ENCODE data around the gene TNKS2. TPM values are rescaled to one million over a fixed set of nuclear protein-coding genes. Genes with fewer than 3 reads are reported as not detected.
"Not testable (repeated sequence)": the region's sequence is repeated elsewhere in the genome, so short reads cannot be mapped to it uniquely, and the experiment has no call there.

TNKS2 gene
- total RNA-seq, 6 experiments from 2014 or later, result 31.2 to 36.3 (median 34.7) TPM

DNA sequence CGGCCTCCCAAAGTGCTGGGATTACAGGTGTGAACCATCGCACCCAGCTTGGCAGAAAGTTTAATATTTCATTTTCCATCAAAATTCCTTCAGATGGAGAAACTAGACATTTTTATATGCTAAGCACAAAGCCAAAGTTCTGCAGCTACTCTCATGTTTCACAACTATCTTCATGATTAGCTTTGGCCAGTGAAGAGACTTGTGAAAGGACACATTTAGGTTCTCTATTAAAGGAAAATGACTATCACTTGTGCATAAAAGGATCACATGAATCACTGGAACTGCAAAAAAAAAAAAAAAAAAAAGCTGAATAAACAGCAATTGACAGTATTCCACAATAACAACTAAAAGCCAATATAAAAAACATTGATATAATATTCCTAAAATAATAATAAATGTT, 94.8 kb downstream of the TNKS2 start:
- Mint-ChIP-seq H3K4me3 (no peak overlapping the region), H3K36me3 (ENCODE audit: low read depth) (no peaks in the 10 kb centered on the region), H3K27me3 (ENCODE audit: insufficient read depth) (peaks cover 8% of the 10 kb centered on the region)

DNA sequence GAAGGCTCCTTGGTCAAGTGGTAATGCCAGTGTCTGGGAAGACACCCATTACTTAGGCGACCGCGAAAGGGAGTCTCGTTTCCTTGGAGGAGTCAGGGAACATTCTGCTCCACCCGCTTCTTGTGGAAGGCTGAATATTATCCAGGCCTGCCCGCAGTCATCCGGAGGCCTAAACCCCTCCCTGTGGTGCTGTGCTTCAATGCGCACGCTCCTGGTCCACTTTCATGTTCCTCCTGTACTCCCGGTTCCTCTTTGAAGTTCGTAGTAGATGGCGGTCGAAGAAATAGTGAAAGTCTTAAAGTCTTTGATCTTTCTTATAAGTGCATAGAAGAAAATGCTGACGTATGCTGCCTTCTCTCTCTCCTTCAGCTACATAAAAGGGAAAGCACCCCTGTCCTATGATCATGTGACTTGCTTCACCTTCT, 96.0 kb downstream of the TNKS2 start:
- H3K27ac Mint-ChIP-seq; H3K36me3 Mint-ChIP-seq (ENCODE audit: low read depth); H3K4me3 Mint-ChIP-seq; DNase-seq; H3K9me3 Mint-ChIP-seq: not testable (repeated sequence)
- Mint-ChIP-seq H3K4me1 (ENCODE audit: low read depth) (peaks cover 16% of the 10 kb centered on the region), H3K27me3 (ENCODE audit: insufficient read depth) (peaks cover 17% of the 10 kb centered on the region)

More for the DNA sequence above, 94.8 kb downstream of the TNKS2 start:
- H3K27ac Mint-ChIP-seq, result no peak overlapping the region
- H3K9me3 Mint-ChIP-seq, result no peaks in the 10 kb centered on the region
- TF ChIP-seq, protein P1, sequence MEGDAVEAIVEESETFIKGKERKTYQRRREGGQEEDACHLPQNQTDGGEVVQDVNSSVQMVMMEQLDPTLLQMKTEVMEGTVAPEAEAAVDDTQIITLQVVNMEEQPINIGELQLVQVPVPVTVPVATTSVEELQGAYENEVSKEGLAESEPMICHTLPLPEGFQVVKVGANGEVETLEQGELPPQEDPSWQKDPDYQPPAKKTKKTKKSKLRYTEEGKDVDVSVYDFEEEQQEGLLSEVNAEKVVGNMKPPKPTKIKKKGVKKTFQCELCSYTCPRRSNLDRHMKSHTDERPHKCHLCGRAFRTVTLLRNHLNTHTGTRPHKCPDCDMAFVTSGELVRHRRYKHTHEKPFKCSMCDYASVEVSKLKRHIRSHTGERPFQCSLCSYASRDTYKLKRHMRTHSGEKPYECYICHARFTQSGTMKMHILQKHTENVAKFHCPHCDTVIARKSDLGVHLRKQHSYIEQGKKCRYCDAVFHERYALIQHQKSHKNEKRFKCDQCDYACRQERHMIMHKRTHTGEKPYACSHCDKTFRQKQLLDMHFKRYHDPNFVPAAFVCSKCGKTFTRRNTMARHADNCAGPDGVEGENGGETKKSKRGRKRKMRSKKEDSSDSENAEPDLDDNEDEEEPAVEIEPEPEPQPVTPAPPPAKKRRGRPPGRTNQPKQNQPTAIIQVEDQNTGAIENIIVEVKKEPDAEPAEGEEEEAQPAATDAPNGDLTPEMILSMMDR (IDR thresholded peaks at IDR 0.05), result no peak
- peaks cover 18% of the 10 kb centered on the region for H3K4me1 Mint-ChIP-seq (ENCODE audit: low read depth)
- DNase-seq, result no peak

DNA sequence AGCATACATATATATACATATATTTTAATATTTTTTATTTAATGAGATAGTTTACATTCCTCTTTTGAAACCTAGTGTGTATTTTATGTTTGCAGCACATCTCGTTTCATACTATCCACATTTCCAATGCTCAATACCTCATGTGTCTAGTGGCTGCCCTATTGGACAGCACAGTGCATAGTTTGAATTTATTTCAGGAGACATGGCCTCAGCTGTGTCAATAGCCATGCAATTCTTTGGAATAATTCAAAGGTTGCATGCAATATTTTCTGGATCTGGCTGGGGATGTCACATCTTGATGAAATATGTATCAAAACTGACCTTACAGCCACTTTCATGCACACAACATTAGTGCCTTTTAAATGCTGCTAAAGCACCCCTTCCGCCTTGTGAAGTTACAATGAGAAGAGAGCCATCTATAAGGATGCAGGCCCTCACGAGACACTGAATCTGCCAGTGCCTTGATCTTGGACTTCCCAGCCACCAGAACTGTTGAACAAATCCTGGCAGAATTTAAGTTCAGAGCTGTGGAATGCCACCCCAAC, 98.1 kb downstream of the TNKS2 start:
- no peak overlapping the region for H3K27ac Mint-ChIP-seq
- H3K4me1 Mint-ChIP-seq (ENCODE audit: low read depth), result peaks cover 12% of the 10 kb centered on the region
- TF ChIP-seq, protein P1 (IDR thresholded peaks at IDR 0.05), result no peak
- no peak for DNase-seq
- no peak overlapping the region for H3K4me3 Mint-ChIP-seq
- H3K27me3 Mint-ChIP-seq (ENCODE audit: insufficient read depth), result peaks cover 19% of the 10 kb centered on the region
- no peaks in the 10 kb centered on the region for H3K9me3 Mint-ChIP-seq
- H3K36me3 Mint-ChIP-seq (ENCODE audit: low read depth), result no peaks in the 10 kb centered on the region

DNA sequence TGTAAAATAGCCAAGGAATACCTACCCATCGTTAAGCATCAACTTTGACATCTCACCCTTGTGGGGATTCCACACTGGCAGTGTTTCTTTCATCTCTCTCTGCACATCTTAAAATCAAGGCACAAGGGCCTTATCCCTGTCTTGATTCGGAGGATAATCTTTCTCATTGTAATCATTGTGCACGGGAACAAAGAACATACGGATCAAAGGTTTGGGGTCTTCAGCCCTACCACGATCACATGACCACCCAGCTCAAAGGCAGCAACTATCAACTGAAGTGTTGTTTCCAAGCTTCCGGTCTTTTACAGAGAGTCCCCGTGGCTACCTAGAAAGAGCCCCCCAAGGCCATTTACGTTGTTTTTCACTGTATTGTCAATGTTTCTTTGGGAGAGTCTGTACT, 99.2 kb downstream of the TNKS2 start:
- no peak overlapping the region for H3K27ac Mint-ChIP-seq
- no peaks in the 10 kb centered on the region for H3K9me3 Mint-ChIP-seq
- no peaks in the 10 kb centered on the region for H3K36me3 Mint-ChIP-seq (ENCODE audit: low read depth)
- H3K4me1 Mint-ChIP-seq (ENCODE audit: low read depth), result peaks cover 16% of the 10 kb centered on the region
- DNase-seq, result no peak
- TF ChIP-seq, protein P1 (IDR thresholded peaks at IDR 0.05), result no peak
- no peak overlapping the region for H3K4me3 Mint-ChIP-seq
- H3K27me3 Mint-ChIP-seq (ENCODE audit: insufficient read depth), result peaks cover 19% of the 10 kb centered on the region

DNA sequence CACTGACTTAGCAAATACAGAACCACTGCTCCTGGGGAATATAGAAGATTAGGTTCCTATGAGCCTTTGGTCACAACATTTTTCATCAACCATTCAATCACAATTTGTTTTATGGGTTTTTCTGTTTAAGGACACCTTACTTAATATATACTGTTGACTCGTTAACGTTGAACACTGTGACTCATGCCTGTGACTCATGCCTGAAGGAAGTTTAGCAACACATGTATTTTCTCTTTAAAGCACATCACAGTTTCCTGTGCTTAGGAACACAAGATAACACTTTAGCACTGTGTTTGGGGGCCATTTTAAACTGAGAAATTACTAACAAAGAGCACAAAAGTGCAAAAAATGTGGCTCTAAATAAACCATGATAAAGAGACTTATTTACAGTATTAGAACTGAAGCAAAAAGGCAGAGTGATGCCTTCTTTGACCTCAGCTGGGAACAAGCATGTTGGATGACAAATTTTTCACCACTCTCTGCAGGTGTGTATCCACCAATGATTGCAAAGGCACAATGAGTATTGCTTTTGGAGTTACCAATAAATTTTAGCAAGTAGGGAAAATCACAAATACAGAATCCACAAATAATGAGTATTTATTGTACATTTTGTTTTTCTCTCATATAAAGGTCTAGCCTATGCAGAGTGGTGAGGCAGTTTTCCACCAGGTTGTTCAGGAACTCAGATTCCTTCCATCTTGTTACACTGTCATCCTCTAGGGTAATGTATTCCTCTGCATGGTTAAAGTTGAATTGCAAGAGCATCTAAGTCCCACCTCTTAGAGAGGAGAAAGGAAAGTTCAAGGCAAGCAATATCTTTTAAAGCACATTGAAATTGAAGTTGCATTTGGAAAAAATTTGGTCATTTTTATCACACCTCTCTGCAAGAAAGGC, 103.8 kb downstream of the TNKS2 start:
- peak; percentile 92 for DNase-seq
- peaks cover 17% of the 10 kb centered on the region for H3K27me3 Mint-ChIP-seq (ENCODE audit: insufficient read depth)
- H3K9me3 Mint-ChIP-seq, result no peaks in the 10 kb centered on the region
- peak overlapping the region; percentile 82 for H3K27ac Mint-ChIP-seq
- peaks cover 6% of the 10 kb centered on the region; the same call in 1 of the 2 replicates for H3K36me3 Mint-ChIP-seq (ENCODE audit: low read depth)
- TF ChIP-seq, protein P1 (IDR thresholded peaks at IDR 0.05), result no peak
- no peak overlapping the region for H3K4me3 Mint-ChIP-seq
- H3K4me1 Mint-ChIP-seq (ENCODE audit: low read depth), result peaks cover 30% of the 10 kb centered on the region

DNA sequence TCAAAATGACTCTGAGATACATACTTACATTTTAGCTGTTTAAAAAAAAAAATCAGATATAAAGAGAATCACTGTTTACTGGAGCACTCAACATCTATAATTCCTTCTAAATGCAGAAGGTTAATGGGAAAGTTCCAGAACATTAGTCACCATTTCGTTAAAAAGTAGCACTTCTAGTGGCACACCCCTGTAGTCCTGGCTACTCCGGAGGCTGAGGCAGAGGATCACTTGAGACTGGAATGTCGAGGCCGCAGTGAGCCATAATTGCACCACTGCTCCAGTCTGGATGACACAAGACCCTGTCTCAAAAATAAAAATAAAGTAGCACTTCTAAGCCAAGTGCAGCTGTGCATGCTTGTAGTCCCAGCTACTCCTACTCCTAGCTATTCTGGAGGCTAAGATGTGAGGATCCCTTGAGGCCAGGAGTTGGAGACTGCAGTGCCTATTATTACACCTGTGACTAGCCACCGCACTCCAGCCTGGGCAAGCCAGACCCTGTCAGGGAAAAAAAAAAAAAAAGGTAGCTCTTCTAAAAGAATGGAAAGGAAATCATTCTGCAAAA, 108.9 kb downstream of the TNKS2 start:
- DNase-seq, result no peak
- Mint-ChIP-seq H3K36me3 (ENCODE audit: low read depth) (peaks cover 6% of the 10 kb centered on the region; the same call in 1 of the 2 replicates), H3K4me1 (ENCODE audit: low read depth) (peaks cover 33% of the 10 kb centered on the region), H3K9me3 (no peaks in the 10 kb centered on the region), H3K4me3 (0 out of 2 replicates have a peak overlapping the region, but pooled peaks have one; percentile 87), H3K27ac (no peak overlapping the region), H3K27me3 (ENCODE audit: insufficient read depth) (no peaks in the 10 kb centered on the region)
- TF ChIP-seq, protein P1 (IDR thresholded peaks at IDR 0.05), result no peak
